HepG2 (cell line): ENCODE results near the gene CCN2. TPM values are rescaled to one million over a fixed set of nuclear protein-coding genes. Genes with fewer than 3 reads are reported as not detected.

ENCODE experiments used
- BRCA1 ChIP-seq: sonication (generic); formaldehyde crosslinking; IDR thresholded peaks from 2 replicates; pipeline ENCODE4 v1.4.0; 2020; ENCODE audit warnings: missing genetic modification reagents
- ETV6 ChIP-seq: sonication (generic); formaldehyde crosslinking; conservative IDR thresholded peaks from 2 replicates; pipeline ENCODE4 v1.4.0; 2020; ENCODE audit warnings: missing genetic modification reagents
- HNRNPUL1 ChIP-seq: fragments of 200-400 bp; formaldehyde crosslinking; IDR thresholded peaks from 2 replicates; pipeline ENCODE4 v1.6.1; 2017; ENCODE audit warnings: low read depth, mild to moderate bottlenecking, low read length, moderate library complexity
- KDM2A ChIP-seq: sonication (generic); formaldehyde crosslinking; IDR thresholded peaks from 2 replicates; pipeline ENCODE4 v1.4.0; 2020; ENCODE audit warnings: low read depth, missing genetic modification reagents, borderline replicate concordance
- KLF6 ChIP-seq: IDR thresholded peaks from 2 replicates; pipeline ENCODE4 v1.8.0; 2016; ENCODE audit warnings: missing biosample characterization, missing genetic modification reagents
- MEIS1 ChIP-seq: sonication (generic); formaldehyde crosslinking; IDR thresholded peaks from 2 replicates; pipeline ENCODE4 v1.9.0; 2021; ENCODE audit warnings: mild to moderate bottlenecking, missing genetic modification reagents, moderate library complexity, borderline replicate concordance
- RBFOX2 ChIP-seq: fragments of 200-400 bp; formaldehyde crosslinking; IDR thresholded peaks from 2 replicates; pipeline ENCODE4 v1.6.1; 2017; ENCODE audit warnings: low read depth, mild to moderate bottlenecking, low read length
- SCMH1 ChIP-seq: sonication (generic); formaldehyde crosslinking; IDR thresholded peaks from 2 replicates; pipeline ENCODE4 v1.9.0; 2021; ENCODE audit warnings: missing genetic modification reagents, mild to moderate bottlenecking, borderline replicate concordance
- SIN3B ChIP-seq: fragments of 150-350 bp; IDR thresholded peaks from 2 replicates; pipeline ENCODE4 v1.6.1; 2014; ENCODE audit warnings: low read length
- SMARCC2 ChIP-seq: fragments of 450-650 bp; IDR thresholded peaks from 2 replicates; pipeline ENCODE4 v1.6.1; 2017; ENCODE audit warnings: antibody characterized with exemption, mild to moderate bottlenecking
- STAG1 ChIP-seq: sonication (generic); formaldehyde crosslinking; IDR thresholded peaks from 2 replicates; pipeline ENCODE4 v1.4.0; 2020; ENCODE audit warnings: missing genetic modification reagents
- THYN1 ChIP-seq: sonication (generic); formaldehyde crosslinking; IDR thresholded peaks from 2 replicates; pipeline ENCODE4 v1.8.1; 2023; ENCODE audit warnings: low read depth, mild to moderate bottlenecking, moderate library complexity, missing genetic modification reagents, borderline replicate concordance
- ZFP36L1 ChIP-seq: sonication (generic); formaldehyde crosslinking; IDR thresholded peaks from 2 replicates; pipeline ENCODE4 v1.8.0; 2022; ENCODE audit warnings: mild to moderate bottlenecking, missing genetic modification reagents, moderate library complexity
- ZMYM2 ChIP-seq: sonication (generic); formaldehyde crosslinking; IDR thresholded peaks from 2 replicates; pipeline ENCODE4 v1.8.0; 2022; ENCODE audit warnings: mild to moderate bottlenecking, missing genetic modification reagents
- ZNF331 ChIP-seq: sonication (generic); formaldehyde crosslinking; IDR thresholded peaks from 2 replicates; pipeline ENCODE4 v1.4.0; 2020; ENCODE audit warnings: missing genetic modification reagents
- ZNF772 ChIP-seq: sonication (generic); formaldehyde crosslinking; IDR thresholded peaks from 2 replicates; pipeline ENCODE4 v1.5.0; 2020; ENCODE audit warnings: mild to moderate bottlenecking, missing genetic modification reagents
- ZSCAN21 ChIP-seq: sonication (generic); formaldehyde crosslinking; IDR thresholded peaks from 2 replicates; pipeline ENCODE4 v1.8.0; 2022; ENCODE audit warnings: mild to moderate bottlenecking, missing genetic modification reagents, moderate library complexity, borderline replicate concordance
- polyA plus RNA-seq, 8 experiments: library from polyadenylated mRNA; depleted of rRNA in 3 of 8; stranded (reverse) in 7 of 8; unstranded in 1 of 8; fragments of >200 nt; fragmentation: Illumina TruSeq in 4 of 8; extraction: Trizol in 4 of 8; gene quantifications; 2 replicates each; pipeline versions ENCODE4 v1.2.1 to v1.2.3, GENCODE V29; 2011 to 2016; ENCODE audit warnings: low read depth in 4 of 8, missing spikeins in 1 of 8, mixed read lengths in 1 of 8; ENCODE audit not compliant: insufficient read depth in 1 of 8
- total RNA-seq, 5 experiments: library from RNA; depleted of rRNA; stranded (reverse); fragments of >200 nt; fragmentation: Illumina TruSeq; extraction: Trizol; gene quantifications; 2 replicates each; pipeline ENCODE4 v1.2.3, GENCODE V29; 2016; ENCODE audit warnings: low read depth in 1 of 5
- TF ChIP-seq, protein P1 (sequence below): sonication (generic); formaldehyde crosslinking; IDR thresholded peaks from 2 replicates; pipeline ENCODE4 v1.4.0; 2020; ENCODE audit warnings: missing genetic modification reagents
- TF ChIP-seq, protein P2 (sequence below): sonication (generic); formaldehyde crosslinking; IDR thresholded peaks from 2 replicates; pipeline ENCODE4 v1.8.1; 2023; ENCODE audit warnings: mild to moderate bottlenecking, missing genetic modification reagents, borderline replicate concordance
- TF ChIP-seq, protein P3 (sequence below): sonication (generic); formaldehyde crosslinking; IDR thresholded peaks from 2 replicates; pipeline ENCODE4; 2020; ENCODE audit warnings: missing genetic modification reagents, mild to moderate bottlenecking, borderline replicate concordance
- TF ChIP-seq, protein P4 (sequence below): sonication (generic); formaldehyde crosslinking; IDR thresholded peaks from 2 replicates; pipeline ENCODE4 v1.5.0; 2020; ENCODE audit warnings: missing genetic modification reagents, mild to moderate bottlenecking, borderline replicate concordance

The CCN2 gene
- total and polyA plus RNA-seq, 2 of the 13 experiments (the other 11 are each of a cell fraction or from before 2014, with no cell fraction given), result 34.7 to 316 TPM

DNA sequence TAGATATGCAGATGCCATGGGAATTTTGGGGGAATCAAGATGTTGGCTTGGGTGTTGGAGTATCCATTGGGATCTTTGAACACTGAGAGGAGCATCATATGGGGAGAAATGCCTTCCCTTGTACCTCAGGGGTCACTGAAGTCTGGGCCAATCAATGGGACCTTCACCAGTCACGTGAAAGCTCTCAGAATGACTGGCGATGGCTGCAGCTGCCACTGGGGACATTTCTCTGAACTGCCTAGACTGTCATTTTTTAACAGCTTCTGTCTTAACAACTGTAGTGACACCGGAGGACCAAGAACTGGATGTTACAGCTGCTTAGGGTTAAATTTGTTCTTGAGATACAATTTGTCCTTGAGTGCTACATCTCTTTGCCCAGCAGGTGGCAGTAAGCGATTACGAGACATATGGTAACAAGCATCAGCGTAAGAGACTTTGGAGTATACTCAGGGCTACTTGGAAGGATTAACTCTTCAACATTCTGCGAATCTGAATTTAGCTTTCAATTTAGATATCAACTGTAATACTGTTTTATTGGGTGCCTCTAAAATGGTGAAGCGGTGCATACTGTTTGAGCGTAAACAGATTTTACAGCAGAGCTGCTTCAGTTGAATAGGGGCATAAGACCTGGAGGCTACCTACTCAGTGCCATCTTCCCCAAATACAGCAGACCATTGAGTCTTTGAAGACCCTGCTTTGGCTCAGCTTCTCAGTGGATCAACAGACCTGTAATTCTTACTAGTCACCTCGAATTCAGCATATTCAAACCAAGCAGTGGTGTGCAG is 36.0 kb downstream of the CCN2 start (continued):
- TF ChIP-seq ZFP36L1 (CRISPR knock-in tag), result no peak
- no peak for TF ChIP-seq ETV6 (CRISPR knock-in tag)
- 0 out of 2 replicates have a peak, but pooled peaks have one; percentile 35 for TF ChIP-seq ZNF331 (CRISPR knock-in tag)
- TF ChIP-seq, protein P1, sequence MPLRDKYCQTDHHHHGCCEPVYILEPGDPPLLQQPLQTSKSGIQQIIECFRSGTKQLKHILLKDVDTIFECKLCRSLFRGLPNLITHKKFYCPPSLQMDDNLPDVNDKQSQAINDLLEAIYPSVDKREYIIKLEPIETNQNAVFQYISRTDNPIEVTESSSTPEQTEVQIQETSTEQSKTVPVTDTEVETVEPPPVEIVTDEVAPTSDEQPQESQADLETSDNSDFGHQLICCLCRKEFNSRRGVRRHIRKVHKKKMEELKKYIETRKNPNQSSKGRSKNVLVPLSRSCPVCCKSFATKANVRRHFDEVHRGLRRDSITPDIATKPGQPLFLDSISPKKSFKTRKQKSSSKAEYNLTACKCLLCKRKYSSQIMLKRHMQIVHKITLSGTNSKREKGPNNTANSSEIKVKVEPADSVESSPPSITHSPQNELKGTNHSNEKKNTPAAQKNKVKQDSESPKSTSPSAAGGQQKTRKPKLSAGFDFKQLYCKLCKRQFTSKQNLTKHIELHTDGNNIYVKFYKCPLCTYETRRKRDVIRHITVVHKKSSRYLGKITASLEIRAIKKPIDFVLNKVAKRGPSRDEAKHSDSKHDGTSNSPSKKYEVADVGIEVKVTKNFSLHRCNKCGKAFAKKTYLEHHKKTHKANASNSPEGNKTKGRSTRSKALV, result no peak
- TF ChIP-seq, protein P2, sequence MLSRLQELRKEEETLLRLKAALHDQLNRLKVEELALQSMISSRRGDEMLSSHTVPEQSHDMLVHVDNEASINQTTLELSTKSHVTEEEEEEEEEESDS (CRISPR knock-in tag), result no peak
- TF ChIP-seq ZMYM2 (CRISPR knock-in tag), result no peak
- 0 out of 2 replicates have a peak, but pooled peaks have one; percentile 41 for TF ChIP-seq KLF6 (CRISPR knock-in tag)
- TF ChIP-seq HNRNPUL1, result no peak
- no peak for TF ChIP-seq ZNF772 (CRISPR knock-in tag)
- no peak for TF ChIP-seq THYN1 (CRISPR knock-in tag)
- peak; percentile 47; the same call in 1 of the 2 replicates for TF ChIP-seq MEIS1 (CRISPR knock-in tag)
- TF ChIP-seq, protein P3, sequence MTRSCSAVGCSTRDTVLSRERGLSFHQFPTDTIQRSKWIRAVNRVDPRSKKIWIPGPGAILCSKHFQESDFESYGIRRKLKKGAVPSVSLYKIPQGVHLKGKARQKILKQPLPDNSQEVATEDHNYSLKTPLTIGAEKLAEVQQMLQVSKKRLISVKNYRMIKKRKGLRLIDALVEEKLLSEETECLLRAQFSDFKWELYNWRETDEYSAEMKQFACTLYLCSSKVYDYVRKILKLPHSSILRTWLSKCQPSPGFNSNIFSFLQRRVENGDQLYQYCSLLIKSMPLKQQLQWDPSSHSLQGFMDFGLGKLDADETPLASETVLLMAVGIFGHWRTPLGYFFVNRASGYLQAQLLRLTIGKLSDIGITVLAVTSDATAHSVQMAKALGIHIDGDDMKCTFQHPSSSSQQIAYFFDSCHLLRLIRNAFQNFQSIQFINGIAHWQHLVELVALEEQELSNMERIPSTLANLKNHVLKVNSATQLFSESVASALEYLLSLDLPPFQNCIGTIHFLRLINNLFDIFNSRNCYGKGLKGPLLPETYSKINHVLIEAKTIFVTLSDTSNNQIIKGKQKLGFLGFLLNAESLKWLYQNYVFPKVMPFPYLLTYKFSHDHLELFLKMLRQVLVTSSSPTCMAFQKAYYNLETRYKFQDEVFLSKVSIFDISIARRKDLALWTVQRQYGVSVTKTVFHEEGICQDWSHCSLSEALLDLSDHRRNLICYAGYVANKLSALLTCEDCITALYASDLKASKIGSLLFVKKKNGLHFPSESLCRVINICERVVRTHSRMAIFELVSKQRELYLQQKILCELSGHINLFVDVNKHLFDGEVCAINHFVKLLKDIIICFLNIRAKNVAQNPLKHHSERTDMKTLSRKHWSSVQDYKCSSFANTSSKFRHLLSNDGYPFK (CRISPR knock-in tag), result no peak
- TF ChIP-seq BRCA1 (CRISPR knock-in tag), result no peak
- TF ChIP-seq, protein P4, sequence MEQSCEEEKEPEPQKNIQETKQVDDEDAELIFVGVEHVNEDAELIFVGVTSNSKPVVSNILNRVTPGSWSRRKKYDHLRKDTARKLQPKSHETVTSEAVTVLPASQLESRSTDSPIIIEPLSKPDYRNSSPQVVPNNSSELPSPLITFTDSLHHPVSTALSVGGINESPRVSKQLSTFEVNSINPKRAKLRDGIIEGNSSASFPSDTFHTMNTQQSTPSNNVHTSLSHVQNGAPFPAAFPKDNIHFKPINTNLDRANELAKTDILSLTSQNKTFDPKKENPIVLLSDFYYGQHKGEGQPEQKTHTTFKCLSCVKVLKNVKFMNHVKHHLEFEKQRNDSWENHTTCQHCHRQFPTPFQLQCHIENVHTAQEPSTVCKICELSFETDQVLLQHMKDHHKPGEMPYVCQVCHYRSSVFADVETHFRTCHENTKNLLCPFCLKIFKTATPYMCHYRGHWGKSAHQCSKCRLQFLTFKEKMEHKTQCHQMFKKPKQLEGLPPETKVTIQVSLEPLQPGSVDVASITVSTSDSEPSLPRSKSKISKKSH (CRISPR knock-in tag), result no peak
- TF ChIP-seq SCMH1, result no peak
- TF ChIP-seq RBFOX2, result no peak
- TF ChIP-seq KDM2A (CRISPR knock-in tag), result peak; percentile 68
- TF ChIP-seq SMARCC2, result no peak
- TF ChIP-seq STAG1 (CRISPR knock-in tag), result peak; percentile 94
- TF ChIP-seq SIN3B, result no peak
- TF ChIP-seq ZSCAN21 (CRISPR knock-in tag), result no peak
